DOHH2 (cell line): ENCODE results near the gene ADGRA1.

Source experiments
- EZH2phosphoT487 ChIP-seq: fragments of 200-600 bp; sonication (generic); IDR thresholded peaks from 2 replicates; pipeline ENCODE4 v1.6.1; 2017; ENCODE audit warnings: borderline replicate concordance, mild to moderate bottlenecking, antibody characterized with exemption, low read length, moderate library complexity, mixed read lengths
- TF ChIP-seq, protein P1 (sequence below): fragments of 200-600 bp; sonication (generic); IDR thresholded peaks from one replicate; pipeline ENCODE4 v1.5.1; 2014; ENCODE audit warnings: antibody characterized with exemption, mild to moderate bottlenecking, low read depth, low read length; ENCODE audit not compliant: poor library complexity, severe bottlenecking

- TF ChIP-seq, protein P1, sequence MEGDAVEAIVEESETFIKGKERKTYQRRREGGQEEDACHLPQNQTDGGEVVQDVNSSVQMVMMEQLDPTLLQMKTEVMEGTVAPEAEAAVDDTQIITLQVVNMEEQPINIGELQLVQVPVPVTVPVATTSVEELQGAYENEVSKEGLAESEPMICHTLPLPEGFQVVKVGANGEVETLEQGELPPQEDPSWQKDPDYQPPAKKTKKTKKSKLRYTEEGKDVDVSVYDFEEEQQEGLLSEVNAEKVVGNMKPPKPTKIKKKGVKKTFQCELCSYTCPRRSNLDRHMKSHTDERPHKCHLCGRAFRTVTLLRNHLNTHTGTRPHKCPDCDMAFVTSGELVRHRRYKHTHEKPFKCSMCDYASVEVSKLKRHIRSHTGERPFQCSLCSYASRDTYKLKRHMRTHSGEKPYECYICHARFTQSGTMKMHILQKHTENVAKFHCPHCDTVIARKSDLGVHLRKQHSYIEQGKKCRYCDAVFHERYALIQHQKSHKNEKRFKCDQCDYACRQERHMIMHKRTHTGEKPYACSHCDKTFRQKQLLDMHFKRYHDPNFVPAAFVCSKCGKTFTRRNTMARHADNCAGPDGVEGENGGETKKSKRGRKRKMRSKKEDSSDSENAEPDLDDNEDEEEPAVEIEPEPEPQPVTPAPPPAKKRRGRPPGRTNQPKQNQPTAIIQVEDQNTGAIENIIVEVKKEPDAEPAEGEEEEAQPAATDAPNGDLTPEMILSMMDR: no peak
- TF ChIP-seq EZH2phosphoT487: no peak
These were observed 82.4 kb downstream of the ADGRA1 start for GRCh38 chr10:133170092-133170491.
